NCI-H2171 (cell line): ENCODE results near the gene LCNL1.

Experiments
- DNase-seq: peaks from one replicate; lab custom pipeline; 2025; lab: John Stamatoyannopoulos, UW

The LCNL1 gene

DNA sequence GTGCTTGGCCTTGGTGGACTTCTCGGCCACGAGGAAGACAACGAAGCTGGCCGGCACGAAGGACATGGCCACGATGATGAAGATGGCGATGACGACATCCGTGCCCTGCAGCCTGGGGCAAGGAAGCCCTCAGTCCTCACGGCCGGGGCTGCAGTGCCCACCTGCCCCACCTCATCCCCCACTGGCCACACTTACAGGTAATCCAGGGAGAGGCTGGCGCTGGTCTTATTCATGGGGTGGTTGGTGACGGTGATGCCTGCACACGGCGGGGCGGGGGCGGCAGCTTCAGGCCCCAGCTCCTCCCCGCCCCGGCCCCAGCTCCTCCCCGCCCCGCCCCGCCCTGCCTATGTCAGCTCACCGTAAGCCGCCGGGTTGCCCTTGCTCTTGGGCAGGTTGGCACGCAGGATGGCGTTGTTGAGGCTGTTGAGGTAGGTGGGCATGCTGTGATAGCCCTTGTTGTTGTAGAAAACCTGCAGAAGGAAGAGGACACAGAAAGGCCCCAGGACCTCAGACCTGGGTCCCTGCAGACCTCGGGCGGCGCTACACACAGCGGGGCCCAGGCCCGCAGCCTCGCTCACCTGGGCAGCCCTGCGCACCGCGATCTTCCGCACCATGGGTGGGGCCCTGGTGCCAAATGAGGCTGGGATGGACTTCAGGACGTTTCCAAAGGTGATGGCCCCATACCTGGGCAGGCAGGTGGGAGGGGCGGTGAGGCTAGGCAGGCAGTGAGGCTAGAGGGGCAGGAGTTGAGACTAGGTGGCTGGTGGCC, 29.3 kb downstream of the LCNL1 start:
- no peak for DNase-seq

- DNase-seq = no peak
Measured at GRCh38 chr9:137012694-137013570, 30.1 kb downstream of the LCNL1 start.

DNA sequence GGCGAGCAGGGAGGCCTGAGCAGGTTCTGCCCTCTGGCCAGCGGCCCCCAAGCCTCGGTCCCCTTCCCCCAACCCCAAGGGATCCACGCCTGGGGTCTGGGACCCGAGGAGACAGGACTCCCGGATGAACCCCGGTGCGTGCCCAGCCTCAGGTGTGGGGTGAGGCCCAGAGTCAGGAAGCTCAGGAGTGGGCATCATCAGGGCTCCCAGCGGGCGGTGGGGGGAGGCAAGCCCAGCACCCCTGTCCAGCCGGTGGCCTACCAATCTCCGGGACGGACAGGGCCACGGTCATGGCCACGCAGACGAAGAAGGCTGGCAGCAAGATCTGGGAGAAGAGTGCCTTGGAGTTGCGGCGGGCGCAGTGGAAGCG, 30.8 kb downstream of the LCNL1 start:
- DNase-seq = no peak

GRCh38 chr9:137014166-137014565, 31.4 kb downstream of the LCNL1 start:
- no peak for DNase-seq

DNA sequence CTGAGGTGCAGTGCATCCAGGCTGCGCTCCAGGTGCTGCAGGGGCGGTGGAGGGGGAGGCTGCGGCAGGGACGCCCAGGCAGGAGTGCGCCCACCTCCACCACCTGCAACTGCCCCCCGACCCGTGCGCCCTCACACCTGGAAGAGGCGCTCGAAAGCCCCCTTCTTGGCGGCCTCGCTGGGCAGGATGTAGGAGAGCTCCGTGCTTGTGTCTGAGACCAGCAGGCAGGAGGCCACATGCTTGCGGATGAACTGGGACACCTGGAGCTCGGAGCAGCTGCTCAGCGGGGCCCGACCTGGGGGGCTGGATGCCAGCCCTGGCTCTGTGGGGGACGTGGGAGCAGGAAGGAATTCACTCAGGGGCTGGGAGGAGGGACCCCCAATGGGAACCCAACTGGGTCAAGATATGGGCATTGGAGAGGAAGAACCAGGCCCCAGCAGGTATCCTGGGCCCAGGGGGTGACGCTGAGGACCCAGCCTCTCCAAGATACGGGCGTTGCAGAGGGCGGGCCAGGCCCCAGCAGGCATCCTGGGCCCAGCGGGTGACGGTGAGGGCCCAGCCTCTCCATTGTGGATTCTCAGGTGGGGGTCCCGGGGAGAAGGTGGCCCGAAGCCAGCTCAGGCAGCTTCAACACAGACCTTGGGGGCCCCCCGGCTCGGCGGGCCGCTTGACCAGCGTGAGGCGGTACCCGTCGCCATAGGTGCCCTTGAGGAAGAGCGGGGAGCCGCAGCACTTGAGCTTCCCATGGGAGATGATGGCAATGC, 32.2 kb downstream of the LCNL1 start:
- DNase-seq = no peak

GRCh38 chr9:137015540-137015930, 32.7 kb downstream of the LCNL1 start:
- no peak for DNase-seq

GRCh38 chr9:137015976-137016375, 33.2 kb downstream of the LCNL1 start:
- no peak for DNase-seq

DNA sequence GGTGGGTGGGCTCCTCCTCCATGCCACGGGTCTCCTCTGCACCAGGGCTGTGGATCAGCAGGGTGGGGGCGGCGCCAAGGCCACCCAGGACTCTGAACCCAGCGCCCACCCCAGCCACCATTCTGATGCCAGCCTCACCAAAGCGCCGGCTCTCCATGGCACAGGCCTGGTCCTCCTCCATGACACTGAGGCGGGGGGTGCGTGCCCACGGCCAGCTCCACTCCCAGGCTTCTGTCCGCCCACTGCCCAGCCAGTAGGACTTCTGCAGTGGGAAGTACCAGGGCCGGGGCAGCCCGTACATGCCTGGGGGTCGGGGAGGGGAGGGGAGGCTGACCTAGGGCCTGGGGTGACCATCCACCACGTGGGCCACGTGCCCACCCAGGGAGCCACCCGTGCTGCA, 33.6 kb downstream of the LCNL1 start:
- DNase-seq = no peak

DNA sequence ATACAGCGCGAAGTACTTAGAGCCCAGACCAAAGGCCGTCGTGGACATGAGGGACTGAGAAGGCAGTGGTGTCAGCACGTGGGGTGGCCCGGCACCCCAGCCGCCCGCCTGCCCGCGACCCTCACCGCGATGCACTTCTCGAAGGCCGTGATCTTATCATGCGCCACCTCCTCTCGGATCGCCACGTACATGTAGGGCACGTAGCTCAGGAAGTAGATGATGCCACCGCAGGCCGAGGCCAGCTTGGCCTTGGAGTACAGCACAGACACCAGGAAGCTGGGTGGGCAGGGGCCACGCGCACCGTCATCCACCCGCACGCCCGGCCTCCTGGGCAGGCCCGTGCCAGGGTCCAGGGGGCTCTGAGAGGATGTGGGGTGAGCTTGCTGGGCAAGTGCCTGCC, 34.3 kb downstream of the LCNL1 start:
- DNase-seq = no peak

- no peak for DNase-seq
Measured at GRCh38 chr9:137017791-137018497, 35.2 kb downstream of the LCNL1 start.

DNA sequence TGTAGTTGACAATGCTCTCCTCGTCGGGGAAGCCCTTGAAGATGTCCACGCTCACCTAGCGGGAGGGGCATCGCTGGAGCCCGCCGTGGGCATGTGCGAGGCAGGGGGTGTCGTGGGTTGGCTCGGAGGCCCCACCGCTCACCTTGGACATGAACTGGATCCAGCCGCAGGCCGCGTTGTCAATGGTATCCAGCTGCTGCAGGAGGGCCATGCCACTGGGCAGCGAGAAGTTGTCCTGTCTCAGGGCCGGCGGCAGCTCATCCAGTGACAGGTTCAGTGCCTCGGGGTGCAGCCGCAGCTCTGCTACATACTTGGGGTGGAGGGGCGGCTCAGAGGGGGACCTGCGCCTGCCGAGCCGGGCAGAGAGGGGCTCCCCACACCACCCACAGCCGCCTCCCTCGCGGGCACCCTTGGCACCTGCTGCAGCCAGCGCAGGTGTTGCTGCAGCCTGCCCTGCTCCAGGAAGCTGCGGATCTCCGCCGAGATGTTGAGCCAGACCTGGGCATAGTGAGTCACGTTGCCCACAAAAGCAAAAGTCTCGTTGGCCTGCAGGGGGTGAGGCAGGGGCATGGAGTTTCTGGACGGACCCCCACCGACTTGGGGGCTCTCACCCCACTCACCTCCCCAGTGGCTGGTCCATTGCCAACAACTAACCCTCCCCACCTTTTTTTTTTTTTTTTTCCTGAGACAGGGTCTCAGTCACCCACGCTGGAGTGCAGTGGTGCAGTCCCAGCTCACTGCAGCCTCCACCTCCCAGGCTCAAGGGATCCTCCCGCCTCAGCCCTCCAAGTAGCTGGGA, 36.2 kb downstream of the LCNL1 start:
- DNase-seq = no peak

DNA sequence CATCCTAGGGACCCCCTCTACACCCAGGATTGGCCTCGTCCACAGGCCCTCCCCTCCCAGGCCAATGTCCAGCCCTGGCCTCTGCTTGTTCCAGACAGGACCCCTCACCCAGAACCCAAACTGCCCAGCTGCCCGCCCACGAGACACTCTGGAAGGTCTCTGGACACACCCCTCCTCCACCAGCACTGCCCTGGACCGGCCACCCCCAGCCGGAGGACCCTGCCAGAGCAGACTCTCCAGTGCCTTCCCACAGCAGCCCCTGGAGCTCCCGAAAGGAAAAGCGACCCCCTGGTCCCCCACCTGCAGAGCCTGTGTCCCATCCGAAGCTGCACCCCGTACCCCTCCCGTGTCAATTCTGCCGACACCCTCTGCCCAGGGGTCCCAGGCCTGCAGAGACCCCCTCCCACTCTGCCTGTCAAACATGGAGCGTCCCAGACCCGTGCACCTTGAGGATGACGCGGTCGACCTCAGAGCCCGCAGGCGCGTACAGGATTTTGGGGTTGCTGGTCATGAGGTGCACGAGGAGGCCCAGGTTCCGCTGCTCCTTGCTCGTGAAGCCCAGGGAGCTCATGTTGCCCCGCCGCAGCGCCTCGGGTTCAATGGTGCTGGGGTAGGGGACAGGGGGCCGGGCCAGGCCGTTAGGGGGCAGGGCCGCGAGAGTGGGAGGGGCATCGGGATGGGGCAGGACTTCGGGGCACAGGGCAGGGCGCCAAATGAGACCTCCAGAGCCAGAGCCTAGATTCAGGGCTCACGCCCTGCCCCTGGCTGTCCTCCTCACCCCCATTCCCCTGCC, 37.3 kb downstream of the LCNL1 start:
- no peak for DNase-seq

DNA sequence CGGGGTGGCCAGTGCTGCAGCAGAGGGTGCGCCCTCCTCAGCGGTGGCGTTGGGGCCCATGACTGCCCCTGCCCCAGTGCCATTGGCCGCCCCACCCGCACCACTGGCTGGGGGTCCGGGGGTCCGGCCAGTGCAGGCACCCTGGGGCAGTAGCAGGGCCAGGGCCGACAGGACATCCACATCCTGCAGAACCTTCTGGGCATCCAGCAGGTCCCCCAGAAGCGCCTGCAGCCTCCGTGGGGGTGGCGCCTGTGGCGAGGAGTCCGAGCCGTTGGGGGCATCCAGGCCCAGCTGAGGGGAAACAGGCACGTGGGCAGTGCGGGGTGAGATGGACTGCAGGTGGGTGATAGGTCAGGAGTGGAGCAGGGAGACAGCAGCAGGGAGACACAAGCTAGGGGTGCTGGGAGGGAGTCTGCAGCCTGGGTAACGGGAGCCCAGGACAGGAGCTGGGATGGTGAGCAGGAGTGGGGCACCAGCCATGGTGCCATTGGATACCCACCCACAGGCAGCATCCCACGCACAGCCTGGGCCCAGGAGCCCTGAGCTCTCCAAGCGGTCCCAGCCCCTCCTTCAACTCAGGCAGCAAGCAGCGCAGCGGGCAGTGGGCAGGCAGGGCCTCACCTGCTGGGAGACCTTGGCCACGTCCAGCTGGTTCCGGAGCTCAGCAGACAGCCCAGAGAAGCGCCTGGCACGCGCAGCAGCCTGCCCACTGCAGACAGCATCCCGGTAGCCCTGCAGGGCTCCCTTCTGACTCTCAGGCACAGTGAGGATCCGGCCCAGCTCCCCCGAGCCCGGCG, 38.2 kb downstream of the LCNL1 start:
- no peak for DNase-seq

GRCh38 chr9:137021568-137021978, 38.8 kb downstream of the LCNL1 start:
- no peak for DNase-seq

DNA sequence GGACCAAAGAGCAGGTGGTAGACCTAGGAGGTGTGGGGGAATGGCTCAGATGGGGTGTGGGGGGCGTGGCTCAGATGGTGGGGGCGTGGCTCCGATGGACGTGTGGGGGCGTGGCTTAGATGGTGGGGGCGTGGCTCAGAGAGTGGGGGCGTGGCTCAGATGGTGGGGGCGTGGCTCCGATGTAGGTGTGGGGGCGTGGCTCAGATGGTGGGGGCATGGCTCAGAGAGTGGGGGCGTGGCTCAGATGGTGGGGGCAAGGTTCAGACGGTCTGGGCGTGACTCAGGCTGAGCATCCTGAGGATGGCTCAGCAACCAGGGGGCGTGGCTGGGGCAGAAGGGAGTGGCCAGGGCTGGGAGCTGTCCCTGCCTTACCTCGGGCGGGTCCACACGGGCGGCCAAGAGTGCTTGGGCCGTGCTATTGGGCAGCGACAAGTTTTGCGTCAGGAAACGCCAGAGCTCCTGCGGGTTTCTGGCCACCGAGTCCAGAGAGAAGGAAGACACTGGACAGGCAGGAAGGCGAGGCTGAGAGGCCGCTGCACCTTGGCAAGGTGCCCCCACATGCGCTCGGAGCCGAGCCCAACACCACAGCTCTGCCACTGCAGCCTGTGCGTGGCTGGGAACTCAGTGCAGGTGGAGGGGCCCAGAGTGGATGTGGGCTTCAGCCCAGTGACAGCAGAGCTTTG, 39.3 kb downstream of the LCNL1 start:
- no peak for DNase-seq

DNA sequence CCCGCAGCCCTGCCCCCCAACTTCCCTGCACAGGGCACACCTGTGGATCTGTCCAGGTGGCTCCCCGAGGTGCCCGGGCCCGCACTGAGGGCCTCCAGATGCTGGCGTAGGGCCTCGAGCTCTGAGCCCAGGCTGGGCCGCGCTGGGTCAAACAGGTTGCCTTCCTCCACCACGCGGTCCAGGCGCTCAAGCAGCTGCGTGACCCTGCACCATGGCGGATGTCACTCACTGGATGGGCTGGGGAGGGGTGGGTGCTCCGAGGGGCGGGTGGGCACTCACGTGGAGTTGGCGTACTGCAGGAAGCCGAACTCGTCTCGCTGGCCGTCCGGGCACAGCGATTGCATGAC, 39.8 kb downstream of the LCNL1 start:
- DNase-seq = no peak

DNA sequence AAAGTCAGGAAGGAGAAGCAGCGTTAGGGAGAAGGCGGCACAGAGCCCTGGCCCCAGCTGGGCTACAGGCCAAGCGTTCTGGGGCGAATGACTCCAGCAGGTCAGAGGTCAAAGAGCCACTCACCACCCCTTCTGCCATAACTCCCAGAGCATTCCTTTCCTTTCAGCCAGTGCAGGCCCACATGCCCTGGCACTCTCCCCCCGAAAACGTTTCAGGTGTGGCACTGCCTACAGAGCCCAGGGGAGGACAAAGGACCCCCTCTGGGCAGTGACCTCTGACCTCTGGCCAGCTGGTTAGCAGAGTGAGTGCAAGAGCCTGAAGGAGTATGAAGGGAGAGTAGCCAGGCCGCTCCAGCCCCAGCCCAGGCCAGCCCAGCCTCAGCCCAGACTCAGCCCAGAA, 40.4 kb downstream of the LCNL1 start:
- DNase-seq = no peak

DNA sequence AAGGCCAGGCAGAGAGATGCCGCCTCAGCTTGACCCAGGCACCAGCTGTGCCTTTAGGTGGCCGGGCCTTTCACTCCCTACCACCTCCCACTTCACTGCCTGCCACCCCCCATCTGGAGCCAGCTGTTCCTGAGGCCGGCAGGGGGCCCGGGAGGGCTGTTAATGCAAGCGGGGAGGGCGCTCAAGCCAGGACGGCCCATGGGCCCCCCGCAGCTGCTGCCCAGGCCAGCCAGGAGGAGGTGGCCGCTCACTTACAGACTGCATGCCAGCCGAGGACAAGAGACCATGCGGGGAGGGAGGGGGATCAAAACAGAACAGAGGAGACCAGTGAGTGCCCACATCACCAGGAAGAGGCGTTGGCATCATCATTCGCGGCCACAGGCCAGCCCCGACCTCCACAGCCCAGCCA, 40.8 kb downstream of the LCNL1 start:
- DNase-seq = no peak

DNA sequence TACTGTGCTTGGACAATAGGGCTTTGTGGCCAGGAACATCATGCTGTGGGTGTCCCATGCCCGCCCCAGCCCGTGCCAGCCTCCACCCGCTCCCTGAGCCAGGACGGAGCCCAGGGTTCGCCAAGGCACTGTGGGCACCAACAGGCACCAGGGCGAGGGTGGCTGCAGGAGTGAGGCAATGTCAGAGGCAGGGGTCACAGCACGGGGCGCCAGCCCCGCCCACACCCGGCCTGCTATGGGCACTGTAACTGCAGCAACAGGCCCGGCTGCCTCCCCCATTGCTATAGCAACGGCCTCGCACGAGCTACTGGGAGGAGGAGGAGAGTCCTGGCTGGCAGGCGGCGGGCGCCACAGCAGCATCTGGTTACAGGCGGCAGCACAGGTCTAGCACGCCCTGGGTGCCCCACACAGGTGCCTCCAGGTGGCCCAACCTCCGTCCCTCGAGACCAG, 42.7 kb downstream of the LCNL1 start:
- peak; percentile 96 for DNase-seq
